NCI-H1930 (cell line): ENCODE results near the gene CEP63.

Experiments used
- DNase-seq, 2 experiments: peaks; one replicate each; lab custom pipeline; 2025; lab: John Stamatoyannopoulos, UW

The CEP63 gene

DNA sequence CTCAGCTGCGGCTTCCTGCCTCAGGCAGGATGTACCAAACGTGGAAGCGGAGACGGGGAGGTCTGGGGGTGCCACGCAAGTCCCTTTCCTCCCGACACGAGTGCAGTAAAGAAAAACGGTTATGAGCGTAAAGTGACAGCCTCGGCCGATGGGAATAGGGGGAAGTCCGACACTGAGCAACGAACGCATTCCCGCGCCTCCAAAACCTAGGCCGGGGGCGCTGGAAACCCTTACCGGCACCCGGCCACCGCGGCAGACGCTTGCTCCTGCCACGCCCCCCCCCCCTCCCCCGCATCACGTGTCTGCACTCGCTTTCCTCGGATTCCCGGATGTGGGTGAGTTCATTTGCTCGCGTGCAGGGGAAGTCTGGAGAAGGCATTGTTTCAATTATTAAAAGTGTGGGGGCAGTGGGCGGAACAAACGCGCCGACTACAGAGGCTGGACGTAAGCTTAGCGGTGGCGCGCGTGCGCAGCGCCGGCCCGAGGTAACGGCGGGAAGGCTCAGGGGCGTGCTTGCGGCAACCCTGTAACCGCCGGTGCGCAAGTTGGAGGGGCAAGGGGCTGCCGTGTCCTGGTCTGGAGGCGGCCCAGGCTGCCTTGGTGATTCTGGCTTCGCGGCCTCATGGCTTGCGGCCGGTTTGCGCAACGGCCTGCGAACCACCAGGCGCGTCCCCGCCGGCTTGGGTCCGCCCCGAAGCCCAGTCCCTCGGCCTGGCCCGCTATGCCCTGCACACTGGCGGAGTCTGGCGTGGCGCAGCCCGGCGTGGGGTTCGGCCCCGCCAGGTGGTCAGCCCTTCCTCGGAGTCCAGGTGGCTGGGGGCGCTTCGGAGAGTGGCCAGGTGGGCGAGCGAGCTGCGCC is at the start of gene CEP63, which contains the start of gene ANAPC13:
Gene CEP63 (plus strand): TSS at position 340 of the 859 bp plus-strand sequence. CDS start 9,264 bp downstream, outside the sequence.
Gene ANAPC13 (minus strand): TSS at position 268 of the 859 bp plus-strand sequence. CDS start 3,081 bp downstream, outside the sequence.
- DNase-seq, result peak; percentile 94 to 96

DNA sequence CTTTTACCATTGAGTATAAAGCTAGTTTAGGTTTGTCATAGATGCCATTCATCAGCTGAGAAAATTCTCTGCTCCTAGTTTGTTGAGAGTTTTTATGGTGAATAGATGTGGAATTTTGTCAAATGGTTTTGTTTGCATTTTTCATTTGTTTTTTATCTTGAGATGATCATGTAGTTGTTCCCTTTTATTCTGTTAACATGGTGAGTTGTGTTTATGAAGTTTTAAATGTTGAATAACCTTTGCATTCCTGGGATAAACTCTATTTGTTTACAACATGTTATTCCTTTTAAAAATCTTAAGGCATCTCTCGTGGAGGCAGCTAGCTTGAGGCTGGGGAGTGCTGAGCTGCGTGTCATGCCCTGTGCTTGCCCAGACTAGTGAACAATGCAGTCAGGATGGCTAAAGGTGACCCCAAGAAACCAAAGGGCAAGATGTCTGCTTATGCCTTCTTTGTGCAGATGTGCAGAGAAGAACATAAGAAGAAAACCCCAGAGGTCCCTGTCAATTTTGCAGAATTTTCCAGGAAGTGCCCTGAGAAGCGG is 48.6 kb upstream of the CEP63 start:
- no peak for DNase-seq

DNA sequence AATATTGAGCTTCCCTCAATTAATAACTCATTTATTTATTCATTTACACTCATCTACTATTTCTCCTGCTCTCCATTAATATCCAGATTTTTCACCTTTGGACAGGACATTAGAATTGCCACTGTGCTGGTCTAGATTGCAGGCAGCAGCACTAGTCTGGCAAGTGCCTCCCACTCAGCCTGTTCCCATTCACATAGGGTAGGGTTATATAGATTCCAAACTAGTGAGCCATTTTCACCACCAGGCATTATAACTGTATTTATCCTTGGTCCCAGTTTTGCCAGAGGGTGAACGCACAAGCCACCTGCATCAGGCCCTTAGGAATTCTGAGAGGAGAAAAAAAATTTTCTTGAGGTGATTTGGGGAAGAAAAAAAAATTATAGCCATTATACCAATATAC is 44.5 kb upstream of the CEP63 start:
- DNase-seq, result no peak

DNA sequence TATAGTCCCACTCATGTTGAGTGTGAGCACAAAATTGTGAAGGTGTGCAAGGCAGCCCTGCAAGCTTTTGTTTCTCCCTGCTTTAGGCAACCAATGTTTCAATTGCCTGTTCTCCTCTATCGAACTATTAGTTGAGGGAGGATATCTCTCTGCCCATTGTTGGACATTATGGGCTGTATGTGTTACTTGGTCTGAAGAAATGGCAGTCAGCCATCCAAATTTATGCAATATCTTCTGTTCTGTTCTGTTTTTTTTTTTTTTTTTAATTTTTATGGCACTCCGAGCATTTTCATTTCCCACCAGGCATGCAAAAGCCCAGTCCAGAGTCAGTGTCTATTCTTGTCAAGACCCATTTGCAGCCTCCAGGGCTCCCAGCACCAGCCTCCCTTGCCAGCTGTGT is 44.0 kb upstream of the CEP63 start:
- DNase-seq, result no peak

DNA sequence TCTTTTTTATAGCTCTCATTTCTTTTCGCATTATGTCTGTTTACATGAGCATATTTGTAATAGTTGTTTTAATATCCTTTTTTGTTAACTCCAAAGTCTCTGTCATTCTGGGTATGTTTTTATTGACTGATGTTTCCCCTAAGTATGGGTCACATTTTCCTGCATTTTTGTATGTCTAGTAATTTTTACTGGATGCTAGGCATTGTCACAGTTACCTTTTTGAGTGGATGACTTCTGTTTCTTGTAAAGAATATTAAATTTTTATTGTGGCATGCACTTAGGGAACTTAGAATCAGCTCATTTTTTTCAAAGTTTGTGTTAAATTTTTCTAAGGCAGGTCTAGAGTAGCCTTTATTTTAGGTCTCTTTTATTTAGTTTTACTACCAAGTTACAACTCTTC is 40.8 kb upstream of the CEP63 start:
- no peak for DNase-seq

DNA sequence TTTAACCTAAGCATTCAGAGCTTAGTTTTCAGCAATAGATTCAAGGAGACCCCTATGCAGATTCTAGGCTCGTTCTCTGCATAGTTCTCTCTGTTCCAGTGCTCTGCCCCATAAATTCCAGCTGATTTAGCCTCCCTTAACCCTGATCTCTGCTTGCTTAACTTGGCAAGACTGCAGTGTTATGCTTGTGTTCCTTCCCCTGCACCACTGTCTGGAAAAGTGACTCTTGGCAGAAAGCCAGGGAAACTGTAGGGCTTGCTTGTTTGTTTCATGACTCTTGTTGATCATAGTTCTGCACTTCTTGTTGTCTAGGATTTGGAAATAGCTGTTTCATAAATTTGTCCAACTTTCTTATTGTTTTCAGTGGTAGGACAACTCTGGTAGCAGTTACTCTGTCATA is 40.2 kb upstream of the CEP63 start:
- DNase-seq, result no peak

DNA sequence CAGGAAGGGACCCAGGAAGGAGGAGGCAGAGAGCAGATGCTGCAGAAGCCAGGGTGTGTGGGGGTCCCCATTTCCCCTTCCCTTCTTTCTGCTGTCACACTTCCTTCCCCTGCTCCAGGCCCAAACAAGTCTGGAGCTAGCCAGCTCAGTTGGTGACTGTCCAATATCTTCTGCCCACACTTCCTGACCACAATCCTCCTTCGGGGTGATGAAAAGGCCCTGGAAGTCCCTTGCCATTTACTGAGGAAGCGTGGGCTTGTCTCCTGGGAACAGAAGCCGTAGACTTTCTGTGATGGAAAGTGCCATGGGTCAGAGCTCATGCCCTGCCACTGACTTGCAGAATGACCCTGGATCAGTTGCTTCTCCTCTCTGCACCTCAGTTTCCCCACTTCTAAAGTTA is 39.1 kb upstream of the CEP63 start:
- DNase-seq, result no peak

DNA sequence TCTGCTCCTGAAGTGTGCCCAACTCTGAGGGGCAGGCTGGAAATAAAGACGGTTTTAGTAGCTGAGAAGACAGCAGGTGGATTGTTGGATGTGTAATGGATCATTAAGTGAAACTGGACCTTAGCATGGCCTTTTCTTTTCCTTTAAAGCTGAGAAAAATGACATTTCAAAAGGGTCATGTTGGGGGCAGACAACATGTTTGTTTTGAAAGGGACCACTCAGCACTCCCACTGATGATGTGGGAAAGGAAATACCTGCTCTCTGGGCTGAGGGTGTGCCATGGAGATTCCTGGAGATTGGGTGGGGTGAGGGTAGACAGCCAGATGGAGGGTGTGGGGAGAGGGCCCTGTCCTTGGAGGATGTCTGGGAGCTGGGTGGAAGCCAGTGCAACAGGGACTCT is 38.5 kb upstream of the CEP63 start:
- DNase-seq, result no peak

DNA sequence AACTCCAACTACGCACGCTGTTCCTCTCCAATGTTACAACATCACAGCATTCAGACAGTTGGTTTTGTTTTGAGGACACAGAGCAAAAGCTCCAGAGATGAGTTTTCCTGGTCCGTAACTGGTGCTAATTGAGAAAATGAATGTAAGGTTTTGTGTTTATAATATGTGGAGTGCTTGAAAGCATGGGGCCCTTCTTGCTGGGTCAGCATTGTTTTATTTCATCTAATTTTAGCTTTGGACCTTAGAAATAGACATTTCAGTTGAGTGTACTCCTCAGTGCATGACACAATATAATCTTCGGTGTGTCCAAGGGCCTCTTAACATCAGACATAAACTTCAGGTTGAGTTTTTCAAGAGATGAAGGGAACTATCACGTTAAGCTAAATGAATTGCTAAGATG is 37.2 kb upstream of the CEP63 start:
- DNase-seq, result no peak

DNA sequence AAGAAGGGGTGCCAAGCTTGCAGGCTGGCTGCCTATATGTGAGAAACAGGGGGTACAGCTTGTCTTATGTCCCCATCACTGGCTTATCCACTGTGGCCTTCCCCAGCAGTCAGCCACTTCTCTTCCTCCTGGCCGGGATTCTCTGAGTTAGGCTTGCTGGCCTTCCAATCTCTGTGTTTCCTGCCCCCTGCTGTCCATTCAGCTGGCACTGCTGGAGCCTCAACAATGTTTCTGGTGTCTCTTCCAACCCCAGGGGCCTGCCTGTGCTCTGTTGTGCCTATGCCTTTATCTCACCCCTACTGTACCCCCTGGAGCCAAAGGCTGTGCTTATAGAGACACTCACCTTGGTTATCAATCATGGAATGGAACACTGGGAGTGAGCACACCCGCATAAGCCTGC is 36.6 kb upstream of the CEP63 start:
- peak in 1 of 2 experiments; percentile 3 for DNase-seq

DNA sequence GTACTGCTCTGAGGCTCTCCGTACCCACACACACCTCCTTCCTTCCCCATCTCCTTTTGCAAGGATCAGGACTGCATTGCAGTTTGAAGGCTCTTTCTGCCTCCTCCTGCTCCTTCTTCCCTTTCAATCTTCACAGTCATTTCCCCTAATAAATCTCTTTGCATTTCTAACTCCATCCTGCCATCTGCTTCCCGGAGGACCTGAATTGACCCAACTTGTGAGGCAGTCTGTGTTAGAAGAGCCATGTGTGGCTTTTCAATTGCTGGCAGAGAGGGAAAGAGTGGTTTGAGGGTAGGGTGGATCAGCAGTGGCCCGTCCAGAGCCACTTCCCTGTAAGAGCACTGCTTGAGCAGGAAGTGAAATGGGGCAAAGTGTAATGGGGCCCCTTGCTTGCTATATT is 35.9 kb upstream of the CEP63 start:
- no peak for DNase-seq

DNA sequence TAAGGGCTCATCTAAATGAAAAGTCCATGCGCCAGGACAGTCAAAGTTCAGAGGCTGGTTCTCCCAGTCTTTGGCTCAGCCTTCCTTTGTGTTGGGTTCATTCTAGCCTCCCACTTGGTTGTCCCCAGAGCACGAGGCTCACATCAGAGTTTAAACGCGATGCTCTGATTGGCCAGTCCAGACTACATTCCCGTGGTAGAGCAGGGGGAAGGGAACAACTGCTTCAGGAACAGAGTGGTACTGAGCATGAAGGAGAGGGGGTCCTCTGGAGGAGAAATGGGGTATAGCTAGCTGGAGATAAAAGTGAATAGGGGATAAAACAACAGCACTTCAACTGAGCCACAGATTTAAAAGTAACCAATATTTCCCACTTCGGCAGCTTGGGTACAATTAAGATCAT is 32.2 kb upstream of the CEP63 start:
- DNase-seq, result no peak

DNA sequence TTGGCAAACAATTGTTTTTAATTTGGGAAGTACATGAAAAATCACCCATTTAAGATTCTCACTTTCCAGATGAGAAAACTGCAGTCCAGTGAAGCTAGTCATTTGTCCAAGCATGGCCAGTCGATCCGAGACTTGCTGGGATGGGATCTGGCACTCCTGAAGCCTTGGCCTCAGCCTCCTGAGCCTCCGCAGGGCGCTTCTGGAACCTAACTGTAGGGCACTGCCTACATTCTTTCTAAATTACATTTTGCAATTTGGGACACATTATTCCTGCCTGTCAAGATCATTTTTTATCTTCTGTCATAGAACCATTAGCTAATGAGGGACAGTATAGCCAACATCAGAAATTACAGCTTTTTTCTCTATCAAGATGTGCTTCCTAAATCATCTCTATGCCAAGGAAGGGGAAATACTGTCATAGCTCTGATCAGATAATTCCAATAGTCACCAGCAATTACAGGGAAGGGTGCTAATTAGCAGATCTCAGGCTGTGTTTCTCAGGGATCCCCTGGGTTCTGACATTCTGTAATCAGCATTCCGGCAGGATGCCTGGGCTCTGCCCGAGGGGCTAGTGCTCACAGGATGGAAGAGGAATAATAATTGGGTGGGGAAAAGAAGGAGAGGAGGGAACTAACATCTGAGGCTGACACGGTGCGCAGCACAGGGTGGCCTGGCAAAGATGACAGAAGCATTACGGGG is 28.3 kb upstream of the CEP63 start:
- no peak for DNase-seq

DNA sequence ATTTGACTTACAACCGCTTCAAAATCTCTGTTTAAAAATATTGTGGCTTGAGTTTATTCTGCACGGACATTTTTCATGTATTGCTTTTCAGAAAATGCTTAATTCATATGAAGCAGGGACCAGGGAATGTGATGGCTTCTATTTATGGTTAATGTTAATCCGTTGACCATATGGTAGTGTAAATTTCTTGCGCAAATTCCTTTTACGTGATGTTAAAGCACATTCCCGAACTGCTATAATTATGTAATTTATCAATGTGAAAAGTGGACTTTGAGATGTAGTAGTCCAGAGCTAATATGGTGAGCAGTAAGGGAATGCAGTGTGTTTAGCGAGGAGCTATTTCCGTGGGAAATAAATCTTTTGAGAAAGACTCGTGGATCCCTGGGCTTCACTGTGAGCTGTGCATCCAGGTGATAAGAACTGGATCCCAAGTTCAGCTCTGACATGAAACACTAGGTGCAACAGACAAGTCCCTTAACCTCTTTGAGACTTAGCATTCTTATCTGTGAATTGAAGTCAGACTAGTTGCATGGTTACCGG is 27.4 kb upstream of the CEP63 start:
- DNase-seq, result no peak

DNA sequence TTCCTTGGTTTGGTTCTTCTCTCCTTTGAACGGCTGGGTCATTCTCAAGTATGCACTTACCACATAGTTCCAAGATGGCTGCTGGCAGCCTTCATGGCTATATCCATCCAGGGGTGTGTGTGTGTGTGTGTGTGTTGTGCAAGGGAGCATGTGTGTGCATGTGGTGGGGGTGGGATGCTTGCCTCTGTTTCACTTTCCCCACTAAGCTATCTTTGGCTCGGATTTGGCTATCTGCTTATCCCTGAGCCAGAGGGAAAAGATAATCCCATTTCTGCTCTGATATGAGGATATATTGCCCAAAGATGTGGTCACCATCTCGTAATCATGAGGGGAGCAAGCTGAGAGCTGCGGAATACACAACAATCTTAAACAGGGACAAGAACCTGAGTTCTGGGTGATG is 26.3 kb upstream of the CEP63 start:
- no peak for DNase-seq

DNA sequence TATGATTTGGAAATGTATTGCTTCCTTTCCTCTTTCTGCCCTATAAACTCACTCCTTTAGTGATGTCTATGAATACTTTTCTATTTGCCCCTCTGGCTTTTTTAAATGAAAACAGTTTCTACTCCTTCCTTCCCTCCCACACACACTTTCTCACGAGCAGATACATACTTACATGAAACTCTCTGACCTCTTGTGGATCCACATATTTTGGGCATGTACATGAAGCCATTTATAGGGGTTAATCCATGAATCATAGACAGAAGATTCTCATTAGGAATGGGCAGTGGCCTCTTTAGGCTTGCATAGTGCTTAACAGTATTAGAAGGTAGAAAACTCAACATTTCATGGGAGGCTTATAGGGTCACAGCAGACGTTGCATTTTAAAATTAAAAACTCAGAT is 24.9 kb upstream of the CEP63 start:
- no peak for DNase-seq

DNA sequence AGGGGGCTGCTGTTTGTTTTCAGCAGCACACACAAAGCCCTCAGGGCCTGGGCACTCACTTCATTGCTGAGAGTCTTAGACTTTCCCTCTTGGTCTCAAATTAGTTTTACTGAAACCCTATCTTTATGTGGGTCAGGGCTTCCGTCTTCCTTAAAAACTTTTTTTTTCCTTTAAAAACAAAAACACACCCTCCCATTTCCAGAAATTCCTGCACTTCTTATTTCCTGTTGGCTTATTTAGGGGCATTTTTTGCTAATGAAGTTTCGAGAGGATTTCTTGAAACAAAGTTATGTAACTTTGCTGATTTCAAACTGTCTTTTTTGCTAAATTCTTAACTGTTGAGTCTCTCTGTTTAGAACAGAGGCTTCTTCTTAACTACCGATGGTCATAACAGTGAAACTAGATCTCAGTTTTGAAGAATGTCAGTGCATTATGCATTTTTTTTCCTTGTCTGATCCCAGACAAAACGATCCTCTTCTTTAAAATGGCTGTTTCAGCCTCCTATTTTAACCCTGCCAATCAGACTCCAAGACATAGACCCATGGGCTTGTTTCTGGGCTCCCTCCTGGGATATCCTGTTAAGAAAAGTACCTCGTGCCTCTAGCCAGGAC is 23.4 kb upstream of the CEP63 start:
- DNase-seq, result no peak

DNA sequence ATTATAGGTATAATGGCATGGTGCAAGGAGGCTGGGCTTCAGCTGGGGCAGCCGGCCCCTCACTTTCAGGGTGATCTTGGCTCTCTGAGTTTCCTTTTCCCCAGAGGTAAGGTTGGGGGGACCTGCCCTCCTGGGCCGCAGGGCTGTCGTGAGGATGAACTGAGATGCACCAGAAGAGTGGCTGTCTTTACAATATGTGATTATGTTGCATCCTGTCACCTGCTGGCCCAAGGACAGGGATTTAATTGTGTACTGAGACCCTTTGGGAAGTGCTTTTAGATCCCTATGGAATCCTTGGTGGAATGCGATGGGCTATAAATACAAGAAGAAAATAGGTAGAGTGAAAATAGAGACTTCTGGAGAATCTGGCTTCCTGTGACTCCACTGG is 22.2 kb upstream of the CEP63 start:
- DNase-seq, result no peak

DNA sequence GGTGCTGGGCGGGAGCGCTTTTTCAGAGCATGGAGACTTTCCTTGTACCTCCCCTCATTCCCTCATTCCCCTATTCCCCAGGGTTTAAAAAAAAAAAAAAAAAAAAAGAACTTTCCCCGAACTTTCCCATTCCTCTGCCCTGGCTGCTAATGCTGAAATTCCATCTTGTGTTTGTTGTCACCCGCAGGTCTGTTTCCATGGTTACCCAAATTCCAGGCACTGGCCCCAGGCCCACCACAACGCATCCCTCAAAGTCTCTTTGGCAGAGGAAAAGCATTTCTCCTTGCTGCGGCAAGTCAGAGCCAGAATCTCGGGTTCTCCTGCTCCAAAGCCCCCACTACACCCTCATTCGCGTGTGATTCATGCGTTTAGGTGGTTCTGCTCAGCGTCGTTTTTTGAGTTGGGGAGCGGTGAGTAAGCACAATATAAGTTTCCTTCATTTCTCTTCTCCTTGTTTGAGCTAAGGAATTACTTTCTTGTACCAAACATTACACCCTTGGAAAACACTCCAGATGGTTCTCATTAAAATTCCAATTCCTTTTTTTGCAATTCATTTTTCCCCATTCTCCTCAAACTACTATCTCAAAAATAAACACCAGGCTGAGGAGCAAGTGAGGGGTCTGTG is 21.7 kb upstream of the CEP63 start:
- no peak for DNase-seq

DNA sequence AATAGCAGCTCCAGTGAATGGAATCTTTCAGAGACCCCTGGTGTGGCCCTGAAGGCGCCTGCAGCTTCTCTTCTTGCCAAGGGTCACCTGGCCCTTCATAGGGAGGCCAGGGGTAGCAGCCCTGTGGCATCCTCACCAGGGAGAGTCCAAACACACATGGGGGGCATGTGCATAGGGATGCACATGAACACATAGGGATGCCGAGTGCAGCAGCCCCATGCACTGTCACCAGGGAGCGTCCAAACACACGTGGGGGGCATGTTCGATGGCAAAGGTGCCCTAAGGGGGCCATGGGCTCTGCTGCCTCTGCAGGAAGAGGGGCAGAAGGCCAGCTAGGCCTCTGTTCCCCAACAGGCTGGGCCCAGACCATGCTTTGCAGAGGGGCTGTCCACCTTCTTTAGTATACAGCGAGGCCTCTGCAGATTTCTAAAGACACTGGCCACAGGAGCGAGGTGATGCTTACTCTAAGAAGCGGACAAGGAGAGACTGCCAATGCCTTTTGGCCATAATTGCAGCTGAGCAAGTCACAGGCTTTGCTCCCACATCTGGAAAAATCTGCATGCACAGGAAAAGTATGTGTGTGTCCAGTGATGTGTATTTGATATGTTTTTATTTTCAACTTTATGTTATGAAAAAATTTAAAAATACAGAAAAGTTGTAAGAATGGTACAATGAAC is 21.0 kb upstream of the CEP63 start:
- no peak for DNase-seq

DNA sequence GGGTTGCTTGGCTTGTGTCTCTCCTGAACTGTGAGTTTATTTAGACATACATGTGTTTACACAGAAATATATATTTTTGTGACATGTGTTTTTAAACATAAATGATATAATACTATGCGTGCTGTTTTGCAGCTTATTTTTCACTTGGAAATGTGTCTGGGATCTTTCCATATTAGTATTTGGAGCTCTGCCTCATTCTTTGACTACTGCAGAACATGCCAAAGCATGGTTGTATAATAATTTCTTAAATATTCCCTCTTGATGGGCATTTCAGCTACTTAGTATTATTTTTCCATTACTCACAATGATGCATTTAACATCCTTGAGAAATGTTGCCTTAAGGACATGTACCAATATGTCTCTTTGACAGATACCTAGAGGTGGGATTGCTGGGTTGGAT is 19.5 kb upstream of the CEP63 start:
- DNase-seq, result no peak
